Fibroblast of lung (primary cell): Measurements from ENCODE around the gene SYTL1. TPM values are rescaled to one million over a fixed set of nuclear protein-coding genes. Genes with fewer than 3 reads are reported as not detected.

Source experiments
- DNase-seq, 2 donors: peaks; one replicate each; pipeline versions ENCODE4 v3.0.0 to v3.0.0-alpha.2; 2010; ENCODE audit warnings: low read depth in 2 of 2
- H2AFZ ChIP-seq: 2 replicates; pipeline ENCODE4 v1.5.1; 2012; ENCODE audit warnings: low read length, control low read depth, inconsistent platforms
- H3K27ac ChIP-seq: 2 replicates; pipeline ENCODE4 v1.5.1; 2011; ENCODE audit warnings: low read length, control low read depth; ENCODE audit not compliant: insufficient read depth
- H3K27me3 ChIP-seq: 2 replicates; pipeline ENCODE4 v1.5.1; 2011; ENCODE audit warnings: mild to moderate bottlenecking, low read length; ENCODE audit not compliant: control insufficient read depth, insufficient read depth
- H3K36me3 ChIP-seq: 2 replicates; pipeline ENCODE4 v1.5.1; 2011; ENCODE audit warnings: low read length; ENCODE audit not compliant: control insufficient read depth, insufficient read depth
- H3K4me1 ChIP-seq: 2 replicates; pipeline ENCODE4 v1.5.1; 2011; ENCODE audit warnings: low read length; ENCODE audit not compliant: control insufficient read depth, insufficient read depth; ENCODE audit errors: extremely low read depth
- H3K4me2 ChIP-seq: 2 replicates; pipeline ENCODE4 v1.5.1; 2011; ENCODE audit warnings: low read length, control low read depth; ENCODE audit not compliant: insufficient read depth; ENCODE audit errors: extremely low read depth
- H3K4me3 ChIP-seq, 4 experiments: fragments of 200-600 bp in 1 of 4; sonication (generic) in 1 of 4; replicated peaks in 1 of 4; 2 replicates each; pipeline ENCODE4 v1.5.1; 2011 to 2016; ENCODE audit warnings: low read length in 4 of 4, low read depth in 3 of 4, mild to moderate bottlenecking in 3 of 4, control low read depth in 2 of 4, inconsistent platforms in 1 of 4, mixed read lengths in 1 of 4; ENCODE audit not compliant: insufficient read depth in 1 of 4; ENCODE audit errors: control extremely low read depth in 1 of 4
- H3K79me2 ChIP-seq: 2 replicates; pipeline ENCODE4 v1.5.1; 2012; ENCODE audit warnings: mild to moderate bottlenecking, low read length, inconsistent platforms; ENCODE audit not compliant: control insufficient read depth, insufficient read depth
- H3K9ac ChIP-seq: 2 replicates; pipeline ENCODE4 v1.5.1; 2011; ENCODE audit warnings: mild to moderate bottlenecking, low read length, control low read depth; ENCODE audit not compliant: insufficient read depth
- H3K9me3 ChIP-seq: 2 replicates; pipeline ENCODE4 v1.5.1; 2012; ENCODE audit warnings: low read depth, low read length; ENCODE audit not compliant: control insufficient read depth, insufficient read depth
- H4K20me1 ChIP-seq: 2 replicates; pipeline ENCODE4 v1.5.1; 2011; ENCODE audit warnings: low read length; ENCODE audit not compliant: control insufficient read depth, insufficient read depth; ENCODE audit errors: extremely low read depth
- EZH2 ChIP-seq: IDR thresholded peaks from 2 replicates; pipeline ENCODE4 v1.5.1; 2012; ENCODE audit warnings: low read length, control low read depth, mild to moderate bottlenecking; ENCODE audit errors: missing control alignments
- polyA plus RNA-seq, 2 donors: library from polyadenylated mRNA; depleted of rRNA in 1 of 2; stranded (reverse) in 1 of 2; unstranded in 1 of 2; fragments of >200 nt; gene quantifications; 2 replicates each; pipeline ENCODE4 v1.2.1, GENCODE V29; 2011 to 2012; ENCODE audit warnings: missing spikeins in 1 of 2
- total RNA-seq: library from RNA; depleted of rRNA; stranded (reverse); fragments of >200 nt; gene quantifications from 2 replicates; pipeline ENCODE4 v1.2.1, GENCODE V29; 2014
- TF ChIP-seq, protein P1 (sequence below), 2 donors: IDR thresholded peaks in 1 of 2; conservative IDR thresholded peaks in 1 of 2; 1 replicate in 1 of 2; 2 replicates in 1 of 2; pipeline ENCODE4 v1.5.1; 2011 to 2012; ENCODE audit warnings: low read length in 2 of 2, control low read depth in 1 of 2, inconsistent platforms in 1 of 2, low read depth in 1 of 2, mild to moderate bottlenecking in 1 of 2

SYTL1 gene
- total and polyA plus RNA-seq, 2 donors (not counting 1 experiment from before 2014, with no cell fraction given), result 0.02 to 0.17 TPM

DNA sequence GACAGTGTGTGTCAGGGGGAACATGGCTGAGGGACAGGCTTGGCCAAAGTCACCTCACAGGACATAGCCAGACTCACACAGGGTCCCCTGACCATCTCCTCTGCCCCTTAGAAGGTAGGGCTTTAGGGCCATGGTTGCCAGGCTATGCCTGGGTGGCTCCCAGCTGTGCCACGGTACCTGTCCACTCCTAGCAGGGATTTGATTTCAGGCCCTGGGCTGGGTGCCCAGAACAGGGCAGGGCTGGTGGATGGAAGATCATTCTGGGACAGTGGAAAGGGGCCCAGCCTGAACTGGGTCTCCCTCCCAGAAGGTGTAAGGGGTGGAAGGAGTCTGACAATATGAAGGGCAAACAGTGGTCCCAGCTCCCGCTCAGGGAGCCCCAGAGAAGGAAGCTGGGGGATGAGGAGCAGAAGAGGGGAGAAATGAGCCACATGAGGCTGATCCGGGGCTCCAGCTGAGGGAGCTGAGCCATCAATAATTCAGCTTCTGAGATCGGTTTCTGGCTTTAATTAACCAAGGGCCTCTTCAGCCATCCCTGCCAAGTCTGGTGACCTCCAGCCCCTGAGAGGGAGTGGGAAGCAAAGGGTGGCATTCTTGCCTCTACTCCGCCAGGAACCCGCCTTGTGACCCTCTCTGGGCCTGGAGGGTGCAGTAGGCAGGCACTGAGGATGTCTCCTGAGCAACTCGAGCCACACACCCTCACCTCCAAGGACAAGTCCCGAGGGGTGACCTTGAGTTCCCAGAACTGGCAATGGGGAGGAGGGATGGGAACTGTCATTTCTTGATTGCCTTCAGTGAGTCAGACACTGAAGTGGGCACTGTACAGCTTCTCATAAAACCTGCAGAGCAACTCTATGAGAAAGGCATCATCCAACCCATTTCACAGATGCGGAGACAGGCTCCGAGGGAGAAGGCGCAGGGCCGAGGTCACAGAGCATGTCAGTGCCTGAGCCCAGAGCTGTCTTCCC, 39.2 kb downstream of the SYTL1 start:
- Histone ChIP-seq H2AFZ (no peak overlapping the region), H3K4me2 (no peak overlapping the region), H3K27ac (no peak overlapping the region), H3K27me3 (peaks cover 4% of the 10 kb centered on the region), H4K20me1 (no peaks in the 10 kb centered on the region), H3K4me3 (no peak overlapping the region), H3K9ac (no peak overlapping the region), H3K4me1 (no peaks in the 10 kb centered on the region), H3K79me2 (no peaks in the 10 kb centered on the region), H3K9me3 (no peaks in the 10 kb centered on the region), H3K36me3 (no peaks in the 10 kb centered on the region)
- DNase-seq, result no peak
- TF ChIP-seq, protein P1, sequence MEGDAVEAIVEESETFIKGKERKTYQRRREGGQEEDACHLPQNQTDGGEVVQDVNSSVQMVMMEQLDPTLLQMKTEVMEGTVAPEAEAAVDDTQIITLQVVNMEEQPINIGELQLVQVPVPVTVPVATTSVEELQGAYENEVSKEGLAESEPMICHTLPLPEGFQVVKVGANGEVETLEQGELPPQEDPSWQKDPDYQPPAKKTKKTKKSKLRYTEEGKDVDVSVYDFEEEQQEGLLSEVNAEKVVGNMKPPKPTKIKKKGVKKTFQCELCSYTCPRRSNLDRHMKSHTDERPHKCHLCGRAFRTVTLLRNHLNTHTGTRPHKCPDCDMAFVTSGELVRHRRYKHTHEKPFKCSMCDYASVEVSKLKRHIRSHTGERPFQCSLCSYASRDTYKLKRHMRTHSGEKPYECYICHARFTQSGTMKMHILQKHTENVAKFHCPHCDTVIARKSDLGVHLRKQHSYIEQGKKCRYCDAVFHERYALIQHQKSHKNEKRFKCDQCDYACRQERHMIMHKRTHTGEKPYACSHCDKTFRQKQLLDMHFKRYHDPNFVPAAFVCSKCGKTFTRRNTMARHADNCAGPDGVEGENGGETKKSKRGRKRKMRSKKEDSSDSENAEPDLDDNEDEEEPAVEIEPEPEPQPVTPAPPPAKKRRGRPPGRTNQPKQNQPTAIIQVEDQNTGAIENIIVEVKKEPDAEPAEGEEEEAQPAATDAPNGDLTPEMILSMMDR (conservative IDR thresholded peaks at IDR 0.05 in 1 of 2, IDR thresholded peaks at IDR 0.05 in 1 of 2; ENCODE audit: low read depth in 1 of 2, low read length in 2 of 2), result no peak

DNA sequence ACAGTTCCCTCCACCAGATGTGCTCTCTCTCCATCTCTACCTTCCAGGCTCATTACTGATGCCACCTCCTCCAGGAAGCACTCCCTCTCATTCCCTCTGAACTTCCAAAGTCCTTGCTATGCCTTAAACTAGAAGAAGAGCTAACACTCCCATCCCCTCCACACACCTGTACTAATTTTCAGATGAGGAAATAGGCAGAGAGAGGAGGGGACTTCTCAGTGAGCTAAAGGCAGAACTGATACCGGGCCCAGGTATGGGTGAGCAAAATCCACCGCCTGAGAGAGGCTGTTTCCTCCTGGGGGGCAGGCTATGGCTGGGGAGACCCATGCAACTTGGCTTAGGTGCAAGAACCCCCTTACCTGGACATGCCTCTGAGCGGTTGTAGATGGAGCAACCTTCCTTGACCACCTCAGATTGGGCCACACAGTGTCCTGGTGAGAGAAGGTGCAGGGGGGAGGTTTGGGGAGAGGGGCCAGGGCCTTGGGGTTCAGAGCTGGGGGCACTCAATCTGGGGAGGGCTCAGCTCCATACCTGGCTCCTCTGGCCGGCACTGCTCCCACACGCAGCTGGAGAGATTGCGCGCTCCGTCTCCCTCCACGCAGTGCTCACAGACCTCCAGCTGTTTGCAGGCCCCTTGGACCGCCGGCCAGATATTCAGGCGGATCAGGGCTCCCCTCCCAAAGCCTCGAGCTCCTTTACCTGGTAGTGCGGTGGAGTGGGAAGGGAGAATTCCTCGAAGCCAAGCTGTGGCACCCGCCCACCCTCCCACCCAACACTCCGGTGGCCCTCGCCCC, 40.3 kb downstream of the SYTL1 start:
- no peaks in the 10 kb centered on the region for H3K36me3 ChIP-seq
- no peak for DNase-seq

More for the DNA sequence above, 40.3 kb downstream of the SYTL1 start:
- Histone ChIP-seq H4K20me1 (no peaks in the 10 kb centered on the region), H3K9ac (no peak overlapping the region), H3K27me3 (peaks cover 4% of the 10 kb centered on the region), H3K4me1 (no peaks in the 10 kb centered on the region), H2AFZ (no peak overlapping the region), H3K9me3 (no peaks in the 10 kb centered on the region), H3K4me3 (no peak overlapping the region), H3K79me2 (no peaks in the 10 kb centered on the region), H3K4me2 (no peak overlapping the region), H3K27ac (no peak overlapping the region)
- TF ChIP-seq, protein P1 (conservative IDR thresholded peaks at IDR 0.05 in 1 of 2, IDR thresholded peaks at IDR 0.05 in 1 of 2; ENCODE audit: low read depth in 1 of 2, low read length in 2 of 2), result no peak
- TF ChIP-seq EZH2, result no peak
